ENCODE data around the gene RBM47.

RBM47 gene

DNA sequence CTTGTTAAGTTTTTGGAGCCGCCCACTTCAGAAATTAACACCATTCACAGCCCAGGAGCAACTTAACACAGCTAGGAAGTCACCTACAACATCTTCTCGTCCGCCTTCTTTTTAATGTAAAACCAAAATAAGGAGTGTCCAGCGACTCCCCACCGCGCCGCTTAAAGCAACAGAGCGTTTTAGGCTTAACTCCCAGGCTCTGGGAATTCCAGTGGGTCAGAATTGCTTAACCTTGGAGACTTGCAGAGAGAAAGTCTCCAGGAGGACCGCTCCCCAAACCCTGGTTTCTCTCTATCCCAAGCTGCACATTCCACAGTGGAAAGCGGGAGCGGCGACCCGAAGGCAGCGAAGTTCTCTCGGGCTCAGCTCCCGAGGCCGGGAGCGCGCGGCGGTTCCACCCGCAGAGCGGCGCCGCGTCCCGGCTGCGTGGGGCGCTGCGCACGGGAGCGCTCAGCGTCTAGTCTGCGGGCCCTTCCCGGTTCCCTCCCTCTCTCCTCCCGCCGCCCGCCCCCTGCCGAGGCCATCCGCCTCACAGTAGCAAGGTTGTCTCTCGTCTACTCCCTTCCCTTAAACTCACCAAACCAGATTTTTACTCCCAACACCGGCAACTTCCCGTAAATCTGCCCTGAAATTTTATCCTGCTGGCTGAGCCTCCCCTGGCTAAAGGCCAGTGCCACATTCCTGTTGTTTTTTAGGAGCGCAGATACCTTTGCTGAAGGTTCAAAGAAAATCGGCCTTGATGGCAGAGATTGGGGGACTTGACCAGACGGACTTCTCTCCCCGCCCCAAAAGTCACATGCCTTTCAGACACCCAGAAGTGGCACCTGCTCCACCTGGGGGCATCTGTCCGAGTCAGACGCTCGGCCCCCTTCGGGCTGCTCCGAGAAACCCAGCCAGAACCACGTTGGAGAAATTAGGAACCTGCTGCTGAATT is at the start of gene RBM47:
RBM47 (minus strand) TSS at position 464 of the 934 bp plus-strand sequence. CDS start 190,971 bp downstream, outside the sequence.
- Mint-ChIP-seq H3K27me3 (peaks cover 42% of the 10 kb centered on the region), H3K36me3 (peaks cover 2% of the 10 kb centered on the region), H3K4me1 (peaks cover 34% of the 10 kb centered on the region), H3K27ac (no peak within 1 kb of the TSS), H3K9me3 (no peaks in the 10 kb centered on the region), H3K4me3 (peak within 1 kb of the TSS; percentile 84)
- CTCF ChIA-PET = interaction anchor here (0.8 kb wide), 1 partner anchor 90 kb away, joined by 4 read pairs; no protein-coding TSS in a partner anchor
- DNase-seq = peak; percentile 59

DNA sequence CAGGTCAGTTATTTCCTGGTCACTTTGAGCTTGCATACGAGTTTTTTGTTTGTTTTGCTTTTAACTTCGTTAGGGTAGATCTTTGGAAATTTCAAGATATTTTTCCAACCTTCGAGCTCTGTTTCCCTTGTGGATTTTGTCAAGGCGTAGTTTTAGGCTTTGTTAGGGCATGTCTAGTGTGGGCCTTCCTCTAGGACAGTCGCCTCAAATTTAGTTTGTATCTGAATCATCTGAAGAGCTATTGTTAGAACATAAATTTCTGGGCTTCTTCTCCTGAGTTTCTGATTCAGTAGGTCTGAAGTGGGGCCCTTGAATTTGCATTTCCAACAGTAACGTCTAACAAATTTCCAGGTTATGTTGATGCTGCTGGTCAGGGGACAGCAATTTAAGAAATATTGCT is 48.8 kb upstream of the RBM47 start:
- Mint-ChIP-seq H3K27me3 (peaks cover 18% of the 10 kb centered on the region), H3K4me1 (peaks cover 6% of the 10 kb centered on the region), H3K36me3 (no peaks in the 10 kb centered on the region), H3K9me3 (no peaks in the 10 kb centered on the region), H3K27ac (no peak overlapping the region), H3K4me3 (no peak overlapping the region)
- DNase-seq = no peak
- CTCF ChIA-PET = interaction anchor here (1.4 kb wide), 1 partner anchor 16 kb away, joined by 4 read pairs; no protein-coding TSS in a partner anchor

DNA sequence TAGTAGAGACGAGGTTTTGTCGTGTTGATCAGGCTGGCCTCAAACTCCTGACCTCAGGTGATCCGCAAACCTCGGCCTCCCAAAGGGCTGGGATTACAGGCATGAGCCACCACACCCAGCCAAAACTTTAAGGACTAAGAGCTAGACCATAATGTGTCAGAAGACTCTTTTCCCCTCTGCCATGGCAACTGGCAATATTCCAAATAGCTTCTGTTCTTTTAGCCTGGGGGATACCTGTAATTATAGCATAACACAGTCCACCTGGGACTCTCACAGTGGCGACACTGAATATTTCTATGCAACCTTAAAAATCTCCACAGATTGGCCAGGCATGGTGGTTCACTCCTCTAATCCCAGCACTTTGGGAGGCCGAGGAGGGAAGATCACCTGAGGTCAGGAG is 45.5 kb upstream of the RBM47 start:
- Mint-ChIP-seq H3K9me3 (no peaks in the 10 kb centered on the region), H3K36me3 (peaks cover 3% of the 10 kb centered on the region), H3K27ac (no peak overlapping the region)

GRCh38 chr4:40672528-40673522 is 43.2 kb upstream of the RBM47 start:
- CTCF ChIA-PET = interaction anchor here (0.6 to 1.3 kb wide), 5 partner anchors 47 to 1090 kb away, joined by 3 read pairs; no protein-coding TSS in a partner anchor
- Mint-ChIP-seq H3K4me1 (peaks cover 45% of the 10 kb centered on the region), H3K27me3 (no peaks in the 10 kb centered on the region), H3K27ac (peak overlapping the region; percentile 82), H3K36me3 (peaks cover 3% of the 10 kb centered on the region), H3K4me3 (peak overlapping the region; percentile 6), H3K9me3 (no peaks in the 10 kb centered on the region)
- DNase-seq = peak; percentile 51

More for the DNA sequence above, 45.5 kb upstream of the RBM47 start:
- DNase-seq = no peak
- CTCF ChIA-PET = interaction anchor here (0.6 to 1.5 kb wide), 3 partner anchors 163 to 522 kb away, joined by 3 to 5 read pairs (median 4); no protein-coding TSS in a partner anchor
- Mint-ChIP-seq H3K4me3 (no peak overlapping the region), H3K27me3 (peaks cover 6% of the 10 kb centered on the region), H3K4me1 (peaks cover 31% of the 10 kb centered on the region)

DNA sequence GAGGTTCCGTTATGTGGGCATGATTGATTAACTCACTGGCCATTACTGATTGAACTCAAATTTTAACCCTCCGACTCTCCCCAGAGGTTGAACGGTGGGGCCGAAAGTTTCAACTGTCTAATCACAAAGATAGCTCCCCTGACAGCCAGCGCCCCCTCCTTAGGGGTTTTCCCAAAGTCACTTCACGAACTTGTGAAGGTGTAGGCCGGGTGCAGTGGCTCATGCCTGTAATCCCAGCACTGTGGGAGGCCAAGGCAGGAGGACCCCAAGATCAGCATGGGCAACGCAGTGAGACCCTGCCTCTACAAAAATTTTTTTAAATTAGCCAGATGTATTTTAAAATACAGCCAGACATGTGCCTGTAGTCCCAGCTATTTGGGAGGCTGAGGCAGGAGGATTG is 39.8 kb upstream of the RBM47 start:
- CTCF ChIA-PET = interaction anchor here (1.0 to 1.5 kb wide), 2 partner anchors 51 to 67 kb away, joined by 3 read pairs; no protein-coding TSS in a partner anchor
- Mint-ChIP-seq H3K36me3 (peaks cover 3% of the 10 kb centered on the region), H3K4me1 (peaks cover 45% of the 10 kb centered on the region), H3K9me3 (no peaks in the 10 kb centered on the region), H3K27me3 (no peaks in the 10 kb centered on the region), H3K4me3 (no peak overlapping the region), H3K27ac (no peak overlapping the region)
- DNase-seq = no peak

- peaks cover 20% of the 10 kb centered on the region for H3K4me1 Mint-ChIP-seq
- H3K27ac Mint-ChIP-seq = no peak overlapping the region
- CTCF ChIA-PET = no interaction called here
- no peaks in the 10 kb centered on the region for H3K9me3 Mint-ChIP-seq
- no peak overlapping the region for H3K4me3 Mint-ChIP-seq
- no peaks in the 10 kb centered on the region for H3K27me3 Mint-ChIP-seq
- DNase-seq = no peak
- H3K36me3 Mint-ChIP-seq = no peaks in the 10 kb centered on the region
These were observed 36.2 kb upstream of the RBM47 start for GRCh38 chr4:40665842-40666241.

GRCh38 chr4:40662962-40663604 is 33.4 kb upstream of the RBM47 start:
- no peaks in the 10 kb centered on the region for H3K27me3 Mint-ChIP-seq
- H3K4me3 Mint-ChIP-seq = no peak overlapping the region
- H3K36me3 Mint-ChIP-seq = no peaks in the 10 kb centered on the region
- H3K9me3 Mint-ChIP-seq = no peaks in the 10 kb centered on the region
- H3K27ac Mint-ChIP-seq = no peak overlapping the region
- DNase-seq = no peak
- CTCF ChIA-PET = interaction anchor here (1.8 kb wide), 1 partner anchor 15 kb away, joined by 4 read pairs; no protein-coding TSS in a partner anchor
- peaks cover 4% of the 10 kb centered on the region for H3K4me1 Mint-ChIP-seq

- no peaks in the 10 kb centered on the region for H3K36me3 Mint-ChIP-seq
- H3K27me3 Mint-ChIP-seq = no peaks in the 10 kb centered on the region
- peaks cover 2% of the 10 kb centered on the region for H3K4me1 Mint-ChIP-seq
- H3K9me3 Mint-ChIP-seq = no peaks in the 10 kb centered on the region
- DNase-seq = no peak
- no peak overlapping the region for H3K4me3 Mint-ChIP-seq
- CTCF ChIA-PET = interaction anchor here (1.8 kb wide), 1 partner anchor 17 kb away, joined by 4 read pairs; no protein-coding TSS in a partner anchor
- H3K27ac Mint-ChIP-seq = peak overlapping the region; percentile 62
These were observed 32.1 kb upstream of the RBM47 start for GRCh38 chr4:40661803-40662202.

DNA sequence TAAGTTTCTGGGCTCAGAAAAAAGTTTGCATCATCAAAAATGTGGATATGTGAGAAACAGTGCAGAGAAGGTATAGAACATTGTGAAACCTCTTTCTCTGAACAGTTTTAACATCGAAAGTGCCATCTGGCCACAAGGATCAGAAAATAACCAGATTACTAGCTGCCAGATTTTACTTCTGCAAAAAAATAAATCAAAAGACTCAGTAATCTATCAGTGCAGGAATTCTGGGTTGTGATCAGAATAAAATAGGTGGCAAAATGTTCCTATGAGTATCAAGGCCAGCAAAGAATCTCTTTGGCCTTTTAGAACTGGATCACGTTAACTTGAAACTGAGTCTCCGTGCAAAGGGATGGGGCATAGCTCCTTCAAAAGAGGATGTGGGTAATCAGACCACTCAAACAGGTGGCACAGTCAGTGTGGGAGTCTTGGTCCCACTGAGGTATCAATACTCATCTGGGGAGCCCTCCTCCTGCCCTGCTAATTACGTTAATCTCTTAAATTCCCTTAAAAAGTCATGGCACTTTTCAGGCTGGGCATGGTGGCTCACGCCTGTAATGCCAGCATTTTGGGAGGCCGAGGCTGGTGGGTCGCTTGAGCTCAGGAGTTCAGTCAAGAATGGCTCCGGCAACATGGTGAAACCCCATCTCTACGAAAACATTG is 26.7 kb upstream of the RBM47 start:
- H3K27ac Mint-ChIP-seq = no peak overlapping the region
- peaks cover 9% of the 10 kb centered on the region for H3K4me1 Mint-ChIP-seq
- CTCF ChIA-PET = interaction anchor here (0.8 to 1.5 kb wide), 2 partner anchors 11 to 20 kb away, joined by 3 to 4 read pairs; no protein-coding TSS in a partner anchor
- DNase-seq = no peak
- no peaks in the 10 kb centered on the region for H3K36me3 Mint-ChIP-seq
- no peaks in the 10 kb centered on the region for H3K27me3 Mint-ChIP-seq
- no peak overlapping the region for H3K4me3 Mint-ChIP-seq
- no peaks in the 10 kb centered on the region for H3K9me3 Mint-ChIP-seq

GRCh38 chr4:40651280-40651679 is 21.6 kb upstream of the RBM47 start:
- DNase-seq = no peak
- no peaks in the 10 kb centered on the region for H3K36me3 Mint-ChIP-seq
- H3K4me1 Mint-ChIP-seq = peaks cover 5% of the 10 kb centered on the region
- H3K27ac Mint-ChIP-seq = no peak overlapping the region
- H3K27me3 Mint-ChIP-seq = no peaks in the 10 kb centered on the region
- no peaks in the 10 kb centered on the region for H3K9me3 Mint-ChIP-seq
- CTCF ChIA-PET = no interaction called here
- H3K4me3 Mint-ChIP-seq = no peak overlapping the region

DNA sequence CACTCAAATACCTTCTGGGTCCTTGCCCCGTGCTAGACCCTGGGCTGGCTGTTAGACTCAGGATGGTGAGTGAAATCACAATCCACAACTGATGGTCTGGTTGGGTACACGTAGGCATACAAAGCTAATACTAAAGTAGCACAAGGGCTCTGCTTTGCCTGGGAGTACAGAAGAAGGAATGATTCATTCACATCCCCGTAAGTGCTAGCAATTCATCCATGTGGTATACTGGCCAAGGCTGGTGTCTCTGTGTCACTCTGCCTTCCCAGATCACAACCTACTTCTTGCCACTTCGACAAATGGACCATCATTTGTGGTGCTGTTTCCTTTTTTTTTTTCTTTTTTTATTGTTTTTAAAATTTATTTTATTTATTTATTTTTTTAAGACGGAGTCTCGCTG is 19.7 kb upstream of the RBM47 start:
- H3K36me3 Mint-ChIP-seq = no peaks in the 10 kb centered on the region
- no peaks in the 10 kb centered on the region for H3K4me1 Mint-ChIP-seq
- CTCF ChIA-PET = no interaction called here
- H3K27me3 Mint-ChIP-seq = no peaks in the 10 kb centered on the region
- H3K4me3 Mint-ChIP-seq = no peak overlapping the region
- DNase-seq = no peak
- no peak overlapping the region for H3K27ac Mint-ChIP-seq
- no peaks in the 10 kb centered on the region for H3K9me3 Mint-ChIP-seq

- Mint-ChIP-seq H3K4me1 (no peaks in the 10 kb centered on the region), H3K4me3 (no peak overlapping the region), H3K27me3 (no peaks in the 10 kb centered on the region), H3K27ac (no peak overlapping the region), H3K36me3 (no peaks in the 10 kb centered on the region), H3K9me3 (no peaks in the 10 kb centered on the region)
- no peak for DNase-seq
- CTCF ChIA-PET = no interaction called here
These were observed 19.1 kb upstream of the RBM47 start for GRCh38 chr4:40648742-40649281.

DNA sequence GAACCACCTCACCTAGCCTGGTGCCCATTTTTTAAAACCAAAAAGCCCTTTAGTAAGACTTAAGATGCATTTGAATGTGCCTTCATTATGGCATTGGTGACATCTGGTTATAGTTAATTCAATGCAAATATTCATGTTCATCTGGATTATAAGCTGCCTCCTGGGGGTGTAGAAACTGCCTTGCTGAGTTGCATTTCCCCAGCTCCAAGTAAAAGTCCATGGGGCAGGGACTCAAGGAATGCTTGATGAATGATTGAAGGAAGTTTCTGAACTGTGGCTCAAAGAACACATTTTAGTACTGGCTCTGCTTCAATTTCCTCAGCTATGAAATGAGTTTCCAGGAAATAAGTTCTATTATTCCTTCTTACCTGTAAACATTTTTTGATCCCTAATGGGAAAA is 18.5 kb upstream of the RBM47 start:
- CTCF ChIA-PET = no interaction called here
- Mint-ChIP-seq H3K4me3 (no peak overlapping the region), H3K9me3 (no peaks in the 10 kb centered on the region), H3K27ac (no peak overlapping the region), H3K27me3 (no peaks in the 10 kb centered on the region), H3K36me3 (no peaks in the 10 kb centered on the region), H3K4me1 (no peaks in the 10 kb centered on the region)
- DNase-seq = no peak

All from activated naive CD4-positive, alpha-beta T cell treated with anti-CD3 and anti-CD28 coated beads, Interleukin-2, amount 10 ng/mL, durations not matched to agents 7 days and 5 days (primary cell).